Activated CD4-positive, alpha-beta T cell treated with anti-CD3 and anti-CD28 coated beads for 48 hours (primary cell): Measurements from ENCODE around the gene CTDSPL.

Experiments used
- DNase-seq: peaks from one replicate; pipeline ENCODE4 v3.0.0-alpha.2; 2020

CTDSPL gene

DNA sequence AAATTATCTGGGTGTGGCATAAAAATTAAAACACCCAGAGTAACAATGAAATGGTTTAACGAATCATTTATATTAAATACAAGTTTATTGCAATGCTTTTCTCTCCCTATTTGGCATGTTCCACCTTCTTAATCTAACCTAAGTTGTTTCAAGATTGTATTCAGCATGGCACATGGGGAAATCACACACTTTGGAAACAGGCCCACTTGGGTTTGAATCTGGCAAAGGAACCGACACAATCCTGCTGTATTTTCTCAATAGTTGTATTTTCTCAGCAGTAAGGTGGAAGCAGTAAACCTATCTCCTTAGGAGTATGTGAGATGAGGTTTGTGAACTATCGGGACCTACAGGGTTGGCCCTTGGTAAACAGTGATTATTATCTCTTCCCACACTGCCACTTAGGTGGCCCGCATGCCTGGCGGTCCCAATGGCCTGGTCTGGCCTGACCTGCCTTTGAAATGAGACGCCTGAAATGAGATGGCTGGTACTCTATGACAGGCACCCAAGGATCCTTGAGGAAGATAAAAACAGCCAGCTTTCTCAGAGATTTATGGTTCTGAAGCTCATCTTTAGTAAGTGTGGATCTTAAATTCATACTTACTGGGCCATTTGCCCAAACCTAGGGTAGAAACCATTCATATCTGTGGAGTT, 83.6 kb downstream of the CTDSPL start:
- no peak for DNase-seq

GRCh38 chr3:37945807-37946530, 84.3 kb downstream of the CTDSPL start:
- DNase-seq, result no peak

DNA sequence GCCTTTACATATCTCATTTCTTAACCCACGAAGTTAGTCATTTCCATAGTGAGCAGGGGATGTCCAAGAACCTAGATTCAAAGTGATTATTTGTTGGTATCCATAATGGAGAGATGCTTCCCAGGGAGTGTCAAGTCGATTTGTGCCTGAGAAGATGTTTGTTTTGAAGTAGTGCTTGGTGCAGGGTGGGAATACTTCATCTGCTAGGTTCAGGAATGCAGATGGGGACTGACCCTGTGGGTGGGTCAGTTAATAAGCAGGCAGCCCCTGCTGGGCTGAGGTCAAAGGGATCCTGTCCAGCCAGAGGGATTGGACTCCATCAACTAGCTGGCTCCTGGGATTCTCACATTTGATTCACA, 84.8 kb downstream of the CTDSPL start:
- DNase-seq, result no peak

DNA sequence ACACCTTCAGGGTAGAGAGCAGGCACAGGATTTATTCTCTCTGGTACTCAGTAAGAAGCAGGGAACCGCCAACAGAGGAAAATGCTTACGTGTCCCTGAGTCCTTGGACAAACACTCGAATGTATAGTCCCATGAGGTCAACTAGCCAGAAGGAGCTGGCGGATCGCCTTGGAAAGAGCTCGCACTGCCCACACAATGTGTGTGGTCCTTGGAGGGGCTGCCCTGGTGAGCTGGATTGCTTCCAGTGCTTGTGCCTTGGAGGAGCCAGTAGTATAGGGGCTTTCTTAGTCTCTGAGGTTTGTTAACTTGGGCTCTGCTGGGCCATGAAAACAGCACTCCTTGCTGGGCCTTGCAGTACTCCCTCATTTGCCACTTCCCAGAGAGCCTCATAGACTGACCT, 88.2 kb downstream of the CTDSPL start:
- DNase-seq, result no peak

GRCh38 chr3:37952564-37952963, 90.9 kb downstream of the CTDSPL start:
- no peak for DNase-seq

- no peak for DNase-seq
Measured at GRCh38 chr3:37953226-37953625, 91.5 kb downstream of the CTDSPL start.

GRCh38 chr3:37953707-37954394, 92.2 kb downstream of the CTDSPL start:
- no peak for DNase-seq

- DNase-seq, result no peak
Measured at GRCh38 chr3:37954881-37955280, 93.2 kb downstream of the CTDSPL start.

DNA sequence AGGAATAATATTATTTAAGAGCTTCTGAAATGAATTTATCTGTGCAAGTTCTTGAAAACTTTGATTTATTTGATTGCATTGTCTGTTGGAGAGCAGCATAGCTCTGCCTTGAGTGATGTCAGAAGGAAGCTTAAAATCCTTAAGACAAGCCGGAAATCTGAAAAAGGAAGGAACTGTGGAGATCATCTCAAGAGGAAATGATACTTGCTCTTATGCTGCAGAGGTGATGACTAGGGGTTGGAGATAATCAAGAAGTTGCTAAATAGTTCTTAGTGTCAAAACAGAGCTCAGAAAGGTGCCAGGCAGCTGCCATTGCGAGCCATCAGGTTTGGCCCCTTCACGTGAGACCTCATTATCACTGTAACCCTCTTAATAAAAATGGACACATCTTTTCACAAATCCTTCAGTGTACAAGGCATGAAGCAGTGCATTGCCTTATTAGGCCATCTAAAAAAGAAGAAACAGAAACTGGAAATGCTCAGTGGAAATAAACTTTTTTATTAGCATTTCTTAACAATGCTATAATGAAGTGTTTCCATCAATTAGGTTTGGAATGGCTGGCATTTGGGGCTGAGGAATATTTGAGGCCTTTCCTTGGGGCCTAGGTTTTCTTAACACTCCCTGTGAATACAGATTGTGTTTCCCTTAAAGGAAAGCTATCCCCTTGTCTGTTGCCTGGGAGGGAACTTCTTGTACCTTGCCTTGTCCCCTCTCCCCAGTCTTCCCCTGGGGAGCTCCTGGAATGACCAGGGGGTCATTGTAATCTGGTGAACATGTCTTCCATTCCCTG, 94.4 kb downstream of the CTDSPL start:
- no peak for DNase-seq

DNA sequence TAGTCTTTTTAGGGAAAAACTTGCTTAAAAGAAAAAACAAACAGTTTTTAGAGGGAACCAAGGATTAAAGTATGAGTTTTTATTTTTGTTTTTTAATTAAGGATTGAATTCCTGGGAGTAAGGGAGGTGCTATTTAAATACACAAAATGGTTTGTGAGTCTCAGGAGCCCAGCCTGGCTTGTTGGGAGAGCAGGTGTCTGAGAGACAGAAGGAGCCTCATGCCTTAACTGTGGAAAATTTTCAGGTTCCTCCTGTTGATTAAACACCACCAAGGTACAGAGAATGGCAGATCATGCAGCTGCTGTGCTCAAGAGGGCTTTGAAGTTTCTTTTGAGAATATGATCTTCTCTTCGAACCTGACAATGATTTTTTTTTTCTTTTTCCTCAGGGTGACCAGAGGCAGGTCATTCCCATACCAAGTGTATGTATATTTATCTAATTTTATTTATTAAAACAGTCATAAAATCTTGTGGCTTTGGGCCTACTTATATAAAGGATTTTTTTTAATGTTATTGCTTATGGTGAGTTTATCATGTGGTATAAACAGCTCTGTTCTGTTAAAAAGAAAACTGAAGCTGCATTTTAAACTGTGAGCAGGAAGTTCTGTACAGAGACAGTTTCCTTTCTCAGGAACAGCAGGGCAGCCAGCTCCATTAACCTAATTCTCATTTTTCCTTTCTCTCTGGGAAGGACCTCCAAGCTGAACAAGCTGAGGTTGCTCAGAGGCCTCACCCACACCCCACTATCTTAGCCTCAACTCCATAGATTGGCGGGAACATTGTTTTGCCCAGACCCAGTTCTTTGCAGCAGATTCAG, 95.3 kb downstream of the CTDSPL start:
- no peak for DNase-seq

GRCh38 chr3:37957539-37957936, 95.9 kb downstream of the CTDSPL start:
- no peak for DNase-seq

DNA sequence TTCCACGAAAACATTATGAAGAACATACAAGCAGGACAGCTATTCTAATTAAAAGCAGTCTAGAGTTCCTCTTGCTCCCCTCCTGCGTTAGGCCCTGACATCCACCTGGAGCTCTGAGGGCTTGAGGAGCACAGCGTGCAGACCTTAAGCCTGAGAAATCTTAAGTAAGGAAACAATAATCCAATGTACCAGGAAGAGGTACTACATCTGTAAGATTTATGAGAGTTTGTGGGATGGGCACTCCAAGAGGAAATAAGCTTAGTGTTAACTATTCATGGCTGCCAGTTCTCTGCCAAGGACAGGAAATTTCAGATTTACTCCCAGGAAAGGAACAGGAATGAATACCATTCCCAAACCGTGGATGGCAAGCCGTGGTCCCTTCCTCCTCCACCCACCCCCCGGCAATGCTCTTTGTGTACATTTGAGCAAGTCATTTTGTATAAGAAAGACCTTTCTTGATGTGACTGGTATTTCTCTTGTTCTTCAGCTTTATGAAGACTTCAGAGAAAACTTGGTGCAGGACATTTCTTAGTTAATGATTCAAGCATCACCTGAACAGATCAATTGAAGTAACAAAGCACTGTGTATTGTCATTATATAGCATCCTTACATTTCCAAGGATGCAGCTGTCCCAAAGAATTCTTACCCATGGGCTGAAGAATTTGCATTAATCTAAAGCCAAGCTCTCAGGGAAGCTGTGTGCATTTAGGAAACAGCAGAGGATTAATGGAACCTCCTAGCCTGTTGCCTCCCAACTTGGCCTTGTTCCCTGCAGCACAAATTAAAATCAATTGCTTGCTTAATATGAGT, 100.1 kb downstream of the CTDSPL start:
- DNase-seq, result no peak

DNA sequence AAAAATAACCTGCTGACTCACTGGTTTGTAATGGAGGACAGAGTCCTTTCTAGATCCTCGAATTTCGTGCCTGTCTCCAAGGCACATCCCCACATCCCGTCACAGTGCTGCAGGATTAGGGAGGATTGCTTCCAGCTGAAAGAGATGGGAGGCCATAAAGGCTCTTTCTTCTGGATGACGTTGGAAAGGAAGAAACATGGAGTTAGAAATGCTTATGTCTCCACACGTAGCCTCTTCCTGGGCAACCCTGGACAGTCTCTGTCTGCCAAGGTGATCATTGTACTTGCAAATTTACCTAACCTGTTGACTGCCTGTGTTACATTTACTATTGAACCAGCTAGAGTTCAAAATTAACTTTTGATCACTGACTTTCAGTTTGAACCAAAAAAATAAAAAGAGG, 101.3 kb downstream of the CTDSPL start:
- DNase-seq, result no peak

DNA sequence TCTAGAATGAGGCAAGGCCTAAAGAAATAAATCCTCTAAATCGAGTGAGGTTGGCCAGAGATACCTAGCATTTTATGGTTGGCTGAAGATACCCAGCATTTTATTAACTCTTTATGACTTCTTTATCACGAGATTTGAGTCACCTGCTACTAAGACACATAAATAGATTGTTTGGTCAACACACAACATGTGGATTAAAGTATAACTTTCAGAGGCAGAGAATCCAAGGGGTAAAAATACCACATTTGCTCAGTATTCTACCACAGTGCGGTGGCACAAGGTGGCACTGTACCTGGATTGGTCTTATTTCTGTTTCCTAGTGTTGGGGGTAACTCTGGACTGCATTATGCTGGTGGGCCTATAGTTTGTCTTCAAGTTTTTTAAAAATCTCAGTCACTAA, 102.0 kb downstream of the CTDSPL start:
- DNase-seq, result no peak

- DNase-seq, result no peak
Measured at GRCh38 chr3:37964146-37964545, 102.5 kb downstream of the CTDSPL start.

DNA sequence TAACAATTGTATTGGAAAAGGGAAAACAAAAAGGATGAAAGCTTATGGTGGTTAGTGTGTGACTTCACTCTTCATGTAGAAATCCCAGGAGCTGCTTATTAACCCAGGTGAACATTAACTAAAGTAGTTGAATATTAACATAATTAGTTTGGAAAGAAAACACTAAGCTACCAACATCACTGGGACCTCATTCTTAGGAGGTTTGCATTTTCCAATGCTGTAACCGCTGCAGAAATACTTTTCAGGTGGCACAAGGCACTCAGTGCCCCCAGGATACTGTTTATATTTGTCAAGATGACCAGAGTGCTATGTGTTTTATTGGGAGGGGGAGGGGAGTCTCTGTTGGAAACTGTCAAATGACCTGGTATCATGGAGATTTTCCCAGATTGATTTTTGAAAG, 103.0 kb downstream of the CTDSPL start:
- DNase-seq, result no peak

- DNase-seq, result peak; percentile 77
Measured at GRCh38 chr3:37967260-37967881, 105.7 kb downstream of the CTDSPL start.

- DNase-seq, result no peak
Measured at GRCh38 chr3:37968199-37968598, 106.5 kb downstream of the CTDSPL start.

DNA sequence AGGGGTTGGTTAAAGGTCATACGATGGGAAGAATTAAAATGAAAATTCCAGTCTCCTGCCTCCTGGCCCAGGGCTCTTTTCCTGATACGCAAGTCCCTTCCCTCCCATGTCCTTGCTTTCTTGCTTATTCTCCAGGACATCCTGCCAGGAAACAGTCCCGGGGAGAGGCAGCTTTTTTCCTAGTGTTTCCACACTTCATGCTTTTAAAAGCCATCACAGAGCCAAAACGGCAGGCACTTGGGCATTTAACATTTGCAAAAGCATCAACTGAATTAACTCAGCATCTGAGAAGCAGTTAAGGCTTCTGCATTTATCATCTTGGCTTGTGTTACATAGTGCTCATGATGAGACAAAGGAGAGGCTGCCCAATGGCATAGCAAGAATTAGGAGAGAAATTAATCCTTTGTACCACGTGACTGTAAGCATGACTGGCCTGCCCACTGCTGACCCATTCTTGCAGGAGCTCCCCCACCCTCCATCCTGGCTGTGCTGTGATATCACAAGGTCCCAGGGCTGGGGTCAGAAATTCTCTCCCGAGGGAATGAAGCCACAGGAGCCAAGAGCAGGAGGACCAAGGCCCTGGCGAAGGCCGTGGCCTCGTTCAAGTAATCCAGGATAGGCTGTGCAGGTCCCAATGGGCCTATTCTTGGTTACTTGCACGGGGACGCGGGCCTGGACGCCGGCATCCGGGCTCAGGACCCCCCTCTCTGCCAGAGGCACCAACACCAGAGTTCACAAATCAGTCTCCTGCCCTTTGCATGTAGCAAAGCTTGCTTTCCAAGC, 107.3 kb downstream of the CTDSPL start:
- no peak for DNase-seq

DNA sequence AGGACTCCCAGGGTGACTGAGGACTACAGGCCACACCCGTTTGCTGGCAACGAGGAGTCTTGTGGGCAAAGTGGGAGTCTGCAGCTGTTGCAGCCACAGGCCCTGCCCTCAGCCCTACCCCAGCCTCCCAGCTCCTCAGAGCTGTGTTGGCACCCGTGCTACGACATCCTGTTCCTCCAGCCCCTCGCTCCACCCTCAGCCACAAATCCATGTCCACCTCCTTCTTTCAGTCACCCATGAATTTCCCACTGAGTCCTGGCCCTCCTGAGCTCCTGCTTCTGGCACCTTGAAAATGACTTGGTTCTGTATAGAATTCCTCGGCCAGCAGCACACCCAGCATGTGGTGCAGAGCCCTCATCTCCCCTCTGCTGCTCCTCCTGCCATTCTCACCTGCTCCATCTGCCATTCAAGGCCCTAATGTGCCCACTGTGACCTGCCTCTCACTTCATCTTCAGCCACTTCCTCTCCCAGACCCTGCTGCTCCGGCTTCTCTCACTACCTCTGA, 108.0 kb downstream of the CTDSPL start:
- DNase-seq, result no peak
